ENCODE results near the gene SEC14L5.

SEC14L5 gene

GRCh38 chr16:5005916-5006315, 47.8 kb downstream of the SEC14L5 start:
- Histone ChIP-seq H3K14ac (ENCODE audit: low read length) (no peak overlapping the region), H2AFZ (ENCODE audit: insufficient read depth, low read length, poor library complexity) (no peak overlapping the region), H3K9me3 (ENCODE audit: insufficient read depth, low read depth, low read length) (no peaks in the 10 kb centered on the region), H3K79me2 (ENCODE audit: control insufficient read depth, insufficient read depth, low read length, poor library complexity) (no peaks in the 10 kb centered on the region), H3K79me1 (ENCODE audit: low read length) (no peaks in the 10 kb centered on the region), H3K4me1 (ENCODE audit: control insufficient read depth in 1 of 2, insufficient read depth in 2 of 2, low read length in 2 of 2) (no peaks in the 10 kb centered on the region), H3K4me2 (ENCODE audit: low read length) (no peak overlapping the region), H3K27ac (ENCODE audit: low read depth, low read length) (no peak overlapping the region), H4K8ac (ENCODE audit: low read depth, low read length) (no peak overlapping the region), H3K4me3 (ENCODE audit: low read depth, low read length) (no peak overlapping the region), H3K9ac (ENCODE audit: low read length) (no peak overlapping the region), H3K18ac (ENCODE audit: low read length) (no peak overlapping the region), H4K12ac (ENCODE audit: low read depth, low read length) (no peak overlapping the region), H4K91ac (ENCODE audit: low read depth, low read length) (no peak overlapping the region), H2BK5ac (ENCODE audit: low read depth, low read length, poor library complexity) (no peak overlapping the region), H3K4ac (ENCODE audit: low read depth, low read length) (no peak overlapping the region), H3K36me3 (ENCODE audit: control insufficient read depth in 1 of 2, insufficient read depth in 2 of 2, low read length in 2 of 2) (no peaks in the 10 kb centered on the region), H3K27me3 (ENCODE audit: insufficient read depth, low read length) (no peaks in the 10 kb centered on the region), H3K23ac (ENCODE audit: low read length) (no peak overlapping the region), H2AK5ac (ENCODE audit: low read length) (no peak overlapping the region), H2BK120ac (ENCODE audit: insufficient read depth, low read length, poor library complexity) (no peak overlapping the region), H2BK12ac (ENCODE audit: low read length) (no peak overlapping the region)
- no CpG with 5 or more reads among the region's 4 CpGs for WGBS (ENCODE audit: extremely low coverage, insufficient coverage, insufficient read length)
- DNase-seq = no peak

DNA sequence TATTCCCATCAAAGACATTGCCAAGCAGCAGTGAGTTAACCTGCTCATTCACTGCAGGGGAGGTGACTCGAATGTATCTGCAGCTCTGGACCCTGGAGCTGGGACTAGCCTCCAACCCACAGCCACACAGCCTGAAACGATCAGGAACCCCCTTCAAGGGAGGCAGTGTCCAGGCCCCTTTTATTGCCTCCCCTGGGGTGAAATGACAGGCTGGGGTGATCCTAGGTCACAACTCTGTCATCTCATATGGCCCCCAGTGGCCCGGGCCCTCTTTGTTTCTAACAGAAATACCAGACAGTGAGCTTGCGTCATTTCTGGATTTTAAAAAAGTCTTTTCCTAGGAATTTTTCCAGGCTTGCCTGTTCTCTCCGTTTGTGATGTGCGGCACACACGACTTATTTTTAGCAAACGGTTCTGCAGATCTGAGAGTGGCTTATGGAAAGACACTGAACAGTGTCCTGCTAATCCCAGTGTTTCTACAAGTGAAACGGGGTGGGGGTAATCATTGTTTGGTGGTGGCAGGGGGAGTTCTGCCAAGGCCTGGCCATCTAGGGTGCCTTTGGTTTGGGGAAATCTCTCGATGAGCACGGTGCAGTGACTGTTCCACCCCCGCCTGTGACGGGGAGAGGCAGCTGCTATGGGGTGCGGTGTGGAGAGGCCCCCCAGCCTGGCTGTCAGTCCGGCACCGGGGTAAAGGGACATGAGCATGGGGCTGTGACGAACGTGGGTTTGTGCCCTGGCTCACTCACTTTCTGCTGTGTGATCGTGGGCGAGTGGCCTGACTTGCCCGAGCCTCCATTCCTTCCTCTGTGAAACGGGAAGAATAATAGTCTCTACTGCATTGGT, 48.4 kb downstream of the SEC14L5 start:
- Histone ChIP-seq H3K14ac (ENCODE audit: low read length) (no peak overlapping the region), H3K4me3 (ENCODE audit: low read depth, low read length) (no peak overlapping the region), H3K9ac (ENCODE audit: low read length) (no peak overlapping the region), H2AFZ (ENCODE audit: insufficient read depth, low read length, poor library complexity) (no peak overlapping the region), H2BK12ac (ENCODE audit: low read length) (no peak overlapping the region), H3K4ac (ENCODE audit: low read depth, low read length) (no peak overlapping the region), H3K79me2 (ENCODE audit: control insufficient read depth, insufficient read depth, low read length, poor library complexity) (no peaks in the 10 kb centered on the region), H4K8ac (ENCODE audit: low read depth, low read length) (no peak overlapping the region), H2BK120ac (ENCODE audit: insufficient read depth, low read length, poor library complexity) (no peak overlapping the region), H3K36me3 (ENCODE audit: control insufficient read depth in 1 of 2, insufficient read depth in 2 of 2, low read length in 2 of 2) (no peaks in the 10 kb centered on the region), H3K18ac (ENCODE audit: low read length) (no peak overlapping the region), H3K23ac (ENCODE audit: low read length) (no peak overlapping the region), H3K9me3 (ENCODE audit: insufficient read depth, low read depth, low read length) (no peaks in the 10 kb centered on the region), H3K27me3 (ENCODE audit: insufficient read depth, low read length) (no peaks in the 10 kb centered on the region), H4K91ac (ENCODE audit: low read depth, low read length) (no peak overlapping the region), H3K79me1 (ENCODE audit: low read length) (no peaks in the 10 kb centered on the region), H4K12ac (ENCODE audit: low read depth, low read length) (no peak overlapping the region), H3K4me2 (ENCODE audit: low read length) (no peak overlapping the region), H2AK5ac (ENCODE audit: low read length) (no peak overlapping the region), H2BK5ac (ENCODE audit: low read depth, low read length, poor library complexity) (no peak overlapping the region), H3K4me1 (ENCODE audit: control insufficient read depth in 1 of 2, insufficient read depth in 2 of 2, low read length in 2 of 2) (no peaks in the 10 kb centered on the region), H3K27ac (ENCODE audit: low read depth, low read length) (no peak overlapping the region)
- no CpG with 5 or more reads among the region's 22 CpGs for WGBS (ENCODE audit: extremely low coverage, insufficient coverage, insufficient read length)
- DNase-seq = no peak

GRCh38 chr16:5007256-5007655, 49.1 kb downstream of the SEC14L5 start:
- Histone ChIP-seq H2AFZ (ENCODE audit: insufficient read depth, low read length, poor library complexity) (no peak overlapping the region), H2BK5ac (ENCODE audit: low read depth, low read length, poor library complexity) (no peak overlapping the region)

GRCh38 chr16:5008311-5008731, 50.2 kb downstream of the SEC14L5 start:
- Histone ChIP-seq H3K14ac (ENCODE audit: low read length) (no peak overlapping the region), H3K9ac (ENCODE audit: low read length) (no peak overlapping the region)
- WGBS (ENCODE audit: extremely low coverage, insufficient coverage, insufficient read length) = no CpG with 5 or more reads among the region's 18 CpGs

More at GRCh38 chr16:5007256-5007655, 49.1 kb downstream of the SEC14L5 start:
- no CpG with 5 or more reads among the region's 10 CpGs for WGBS (ENCODE audit: extremely low coverage, insufficient coverage, insufficient read length)
- H3K79me1 ChIP-seq (ENCODE audit: low read length) = no peaks in the 10 kb centered on the region
- no peak for DNase-seq
- no peak overlapping the region for H3K18ac ChIP-seq (ENCODE audit: low read length)
- no peaks in the 10 kb centered on the region for H3K9me3 ChIP-seq (ENCODE audit: insufficient read depth, low read depth, low read length)
- no peak overlapping the region for H3K9ac ChIP-seq (ENCODE audit: low read length)
- no peak overlapping the region for H3K4ac ChIP-seq (ENCODE audit: low read depth, low read length)
- H2BK12ac ChIP-seq (ENCODE audit: low read length) = no peak overlapping the region
- no peaks in the 10 kb centered on the region for H3K36me3 ChIP-seq (ENCODE audit: control insufficient read depth in 1 of 2, insufficient read depth in 2 of 2, low read length in 2 of 2)
- no peak overlapping the region for H3K27ac ChIP-seq (ENCODE audit: low read depth, low read length)
- H3K14ac ChIP-seq (ENCODE audit: low read length) = no peak overlapping the region
- no peak overlapping the region for H2BK120ac ChIP-seq (ENCODE audit: insufficient read depth, low read length, poor library complexity)
- H3K27me3 ChIP-seq (ENCODE audit: insufficient read depth, low read length) = no peaks in the 10 kb centered on the region
- no peak overlapping the region for H3K4me2 ChIP-seq (ENCODE audit: low read length)
- H4K12ac ChIP-seq (ENCODE audit: low read depth, low read length) = no peak overlapping the region
- H4K91ac ChIP-seq (ENCODE audit: low read depth, low read length) = no peak overlapping the region
- no peaks in the 10 kb centered on the region for H3K79me2 ChIP-seq (ENCODE audit: control insufficient read depth, insufficient read depth, low read length, poor library complexity)
- H3K4me1 ChIP-seq (ENCODE audit: control insufficient read depth in 1 of 2, insufficient read depth in 2 of 2, low read length in 2 of 2) = no peaks in the 10 kb centered on the region
- H2AK5ac ChIP-seq (ENCODE audit: low read length) = no peak overlapping the region
- no peak overlapping the region for H4K8ac ChIP-seq (ENCODE audit: low read depth, low read length)
- H3K23ac ChIP-seq (ENCODE audit: low read length) = no peak overlapping the region
- no peak overlapping the region for H3K4me3 ChIP-seq (ENCODE audit: low read depth, low read length)

More at GRCh38 chr16:5008311-5008731, 50.2 kb downstream of the SEC14L5 start:
- H3K4ac ChIP-seq (ENCODE audit: low read depth, low read length) = no peak overlapping the region
- H2AK5ac ChIP-seq (ENCODE audit: low read length) = no peak overlapping the region
- no peak overlapping the region for H3K27ac ChIP-seq (ENCODE audit: low read depth, low read length)
- H3K4me3 ChIP-seq (ENCODE audit: low read depth, low read length) = no peak overlapping the region
- H3K23ac ChIP-seq (ENCODE audit: low read length) = no peak overlapping the region
- no peaks in the 10 kb centered on the region for H3K36me3 ChIP-seq (ENCODE audit: control insufficient read depth in 1 of 2, insufficient read depth in 2 of 2, low read length in 2 of 2)
- H4K8ac ChIP-seq (ENCODE audit: low read depth, low read length) = no peak overlapping the region
- H3K4me2 ChIP-seq (ENCODE audit: low read length) = no peak overlapping the region
- H2BK120ac ChIP-seq (ENCODE audit: insufficient read depth, low read length, poor library complexity) = no peak overlapping the region
- H3K27me3 ChIP-seq (ENCODE audit: insufficient read depth, low read length) = no peaks in the 10 kb centered on the region
- no peaks in the 10 kb centered on the region for H3K9me3 ChIP-seq (ENCODE audit: insufficient read depth, low read depth, low read length)
- H4K91ac ChIP-seq (ENCODE audit: low read depth, low read length) = no peak overlapping the region
- DNase-seq = no peak
- no peaks in the 10 kb centered on the region for H3K4me1 ChIP-seq (ENCODE audit: control insufficient read depth in 1 of 2, insufficient read depth in 2 of 2, low read length in 2 of 2)
- no peaks in the 10 kb centered on the region for H3K79me1 ChIP-seq (ENCODE audit: low read length)
- H2BK5ac ChIP-seq (ENCODE audit: low read depth, low read length, poor library complexity) = no peak overlapping the region
- H3K79me2 ChIP-seq (ENCODE audit: control insufficient read depth, insufficient read depth, low read length, poor library complexity) = no peaks in the 10 kb centered on the region
- H3K18ac ChIP-seq (ENCODE audit: low read length) = no peak overlapping the region
- no peak overlapping the region for H2BK12ac ChIP-seq (ENCODE audit: low read length)
- no peak overlapping the region for H2AFZ ChIP-seq (ENCODE audit: insufficient read depth, low read length, poor library complexity)
- no peak overlapping the region for H4K12ac ChIP-seq (ENCODE audit: low read depth, low read length)
